ENCODE data around the gene HAUS8. TPM values are rescaled to one million over a fixed set of nuclear protein-coding genes. Genes with fewer than 3 reads are reported as not detected.

Gene HAUS8
- total RNA-seq, 1 experiment from 2014 or later: 13.8 TPM

Other genes starting within 250 kb of the HAUS8 start
- gene SIN3B, start 246.1 kb downstream of the HAUS8 start, total RNA-seq (2014; rRNA removed; shearing (Covaris generic)): 20.1 and 25.2 TPM in 2 replicates
- gene F2RL3, start 186.5 kb downstream of the HAUS8 start, total RNA-seq (2014; rRNA removed; shearing (Covaris generic)): 4.6 and 13.9 TPM in 2 replicates
- gene CPAMD8, start 48.6 kb downstream of the HAUS8 start, total RNA-seq (2014; rRNA removed; shearing (Covaris generic)): 2.5 and 2.6 TPM in 2 replicates
- gene MYO9B, start 325 bp upstream of the HAUS8 start, total RNA-seq (2014; rRNA removed; shearing (Covaris generic)): 31.6 and 36.9 TPM in 2 replicates
- 38.6 and 40.6 TPM in 2 replicates for gene USE1, start 139.9 kb upstream of the HAUS8 start, total RNA-seq (2014; rRNA removed; shearing (Covaris generic))
- 5.1 and 8.1 TPM in 2 replicates for gene OCEL1, start 150.8 kb upstream of the HAUS8 start, total RNA-seq (2014; rRNA removed; shearing (Covaris generic))
- gene NR2F6, start 170.5 kb upstream of the HAUS8 start, total RNA-seq (2014; rRNA removed; shearing (Covaris generic)): 29.8 and 43.4 TPM in 2 replicates
- not detected in 2 replicates for gene USHBP1, start 189.3 kb upstream of the HAUS8 start, total RNA-seq (2014; rRNA removed; shearing (Covaris generic))
- gene BABAM1, start 192.0 kb upstream of the HAUS8 start, total RNA-seq (2014; rRNA removed; shearing (Covaris generic)): 132 and 133 TPM in 2 replicates
- 1.2 and 1.3 TPM in 2 replicates for gene ANKLE1, start 206.4 kb upstream of the HAUS8 start, total RNA-seq (2014; rRNA removed; shearing (Covaris generic))
- gene ABHD8, start 228.0 kb upstream of the HAUS8 start, total RNA-seq (2014; rRNA removed; shearing (Covaris generic)): 16.5 and 17.9 TPM in 2 replicates
- 77.3 and 79.5 TPM in 2 replicates for gene MRPL34, start 230.4 kb upstream of the HAUS8 start, total RNA-seq (2014; rRNA removed; shearing (Covaris generic))
- gene DDA1, start 234.1 kb upstream of the HAUS8 start, total RNA-seq (2014; rRNA removed; shearing (Covaris generic)): 20.2 and 25.9 TPM in 2 replicates

Measured in RPMI7951 (cell line).